H1 (cell line): ENCODE data around the gene PPRC1.

Experiments used
- BRCA1 ChIP-seq: IDR thresholded peaks from 2 replicates; pipeline ENCODE4 v1.6.1; 2012; ENCODE audit warnings: low read depth, low read length, improper control_type of control experiment
- CEBPB ChIP-seq: IDR thresholded peaks from 2 replicates; pipeline ENCODE4 v1.6.1; 2012; ENCODE audit warnings: low read depth, low read length
- CTCF ChIP-seq, 3 experiments: IDR thresholded peaks; 1 replicate in 2 of 3; 2 replicates in 1 of 3; pipeline versions ENCODE4 v1.5.1 to v1.6.1; 2011; ENCODE audit warnings: low read length in 3 of 3, mild to moderate bottlenecking in 3 of 3, inconsistent platforms in 2 of 3, low read depth in 1 of 3, moderate library complexity in 1 of 3; ENCODE audit not compliant: insufficient read depth in 1 of 3; ENCODE audit errors: control extremely low read depth in 1 of 3
- EP300 ChIP-seq, 2 experiments: IDR thresholded peaks; 1 replicate in 1 of 2; 2 replicates in 1 of 2; pipeline ENCODE4 v1.6.1; 2011 to 2012; ENCODE audit warnings: low read depth in 2 of 2, low read length in 2 of 2, mild to moderate bottlenecking in 2 of 2, borderline replicate concordance in 1 of 2, inconsistent platforms in 1 of 2, moderate library complexity in 1 of 2
- FOSL1 ChIP-seq: IDR thresholded peaks from 2 replicates; pipeline ENCODE4 v1.6.1; 2011; ENCODE audit warnings: mild to moderate bottlenecking, low read depth, low read length, moderate library complexity; ENCODE audit not compliant: insufficient read depth
- PHF8 ChIP-seq: fragments of 200-600 bp; sonication (generic); conservative IDR thresholded peaks from 2 replicates; pipeline ENCODE4 v1.7.1; 2012; ENCODE audit warnings: low read depth, mild to moderate bottlenecking, inconsistent platforms, low read length, moderate library complexity
- POLR2A ChIP-seq, 2 experiments: IDR thresholded peaks; 1 replicate in 1 of 2; 2 replicates in 1 of 2; pipeline ENCODE4 v1.6.1; 2011; ENCODE audit warnings: low read depth in 2 of 2, low read length in 2 of 2, mild to moderate bottlenecking in 2 of 2; ENCODE audit errors: control extremely low read depth in 1 of 2
- POLR2AphosphoS5 ChIP-seq: IDR thresholded peaks from 2 replicates; pipeline ENCODE4 v1.6.1; 2011; ENCODE audit warnings: low read depth, low read length
- POU5F1 ChIP-seq: IDR thresholded peaks from 2 replicates; pipeline ENCODE4 v1.6.1; 2011; ENCODE audit warnings: low read depth, mild to moderate bottlenecking, low read length, moderate library complexity
- RAD21 ChIP-seq, 2 experiments: IDR thresholded peaks in 1 of 2; conservative IDR thresholded peaks in 1 of 2; 2 replicates each; pipeline ENCODE4 v1.6.1; 2011; ENCODE audit warnings: low read depth in 2 of 2, low read length in 2 of 2, improper control_type of control experiment in 1 of 2, inconsistent platforms in 1 of 2, mild to moderate bottlenecking in 1 of 2, moderate library complexity in 1 of 2
- SIN3A ChIP-seq, 2 experiments: IDR thresholded peaks in 1 of 2; conservative IDR thresholded peaks in 1 of 2; 2 replicates each; pipeline ENCODE4 v1.6.1; 2011 to 2012; ENCODE audit warnings: low read length in 2 of 2, improper control_type of control experiment in 1 of 2, low read depth in 1 of 2, mild to moderate bottlenecking in 1 of 2
- TEAD4 ChIP-seq: IDR thresholded peaks from 2 replicates; pipeline ENCODE4 v1.6.1; 2012; ENCODE audit warnings: low read depth, low read length, inconsistent platforms, mixed read lengths
- ZNF274 ChIP-seq: IDR thresholded peaks from 2 replicates; pipeline ENCODE4 v1.7.0; 2012; ENCODE audit warnings: low read length, borderline replicate concordance; ENCODE audit errors: extremely low read depth

DNA sequence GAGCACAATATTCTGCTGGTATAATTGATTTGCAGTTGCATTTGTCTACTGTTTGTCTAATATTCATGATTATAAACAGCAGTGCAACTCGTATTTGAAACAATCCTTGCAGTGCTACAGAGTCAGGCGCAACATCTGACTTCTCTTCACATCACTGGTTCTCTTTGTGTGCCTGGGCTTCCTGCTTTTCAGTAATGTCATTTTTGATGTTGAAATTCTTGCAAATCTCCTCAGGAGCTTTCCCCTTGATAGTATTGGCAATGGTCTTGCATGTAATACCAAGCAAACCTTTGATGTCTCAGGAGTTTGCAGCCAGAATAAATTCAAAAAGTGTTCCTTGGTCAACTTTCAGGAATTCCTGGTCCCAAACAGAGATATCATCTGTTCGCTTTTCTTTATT, 47.5 kb upstream of the PPRC1 start:
- TF ChIP-seq BRCA1 (no peak), CTCF (IDR thresholded peaks at IDR 0.05; ENCODE audit: control extremely low read depth in 1 of 3, insufficient read depth in 1 of 3, low read depth in 1 of 3, low read length in 3 of 3) (no peak), POLR2A (IDR thresholded peaks at IDR 0.05; ENCODE audit: control extremely low read depth in 1 of 2, low read depth in 2 of 2, low read length in 2 of 2) (no peak), POLR2AphosphoS5 (no peak), CEBPB (no peak), TEAD4 (no peak), PHF8 (no peak), ZNF274 (no peak), FOSL1 (no peak), POU5F1 (no peak), EP300 (IDR thresholded peaks at IDR 0.05; ENCODE audit: borderline replicate concordance in 1 of 2, low read depth in 2 of 2, low read length in 2 of 2) (no peak), RAD21 (IDR thresholded peaks at IDR 0.05 in 1 of 2, conservative IDR thresholded peaks at IDR 0.05 in 1 of 2; ENCODE audit: low read depth in 2 of 2, low read length in 2 of 2) (no peak), SIN3A (conservative IDR thresholded peaks at IDR 0.05 in 1 of 2, IDR thresholded peaks at IDR 0.05 in 1 of 2; ENCODE audit: low read depth in 1 of 2, low read length in 2 of 2) (no peak)
